ENCODE data around the gene ANO6. TPM values are rescaled to one million over a fixed set of nuclear protein-coding genes. Genes with fewer than 3 reads are reported as not detected.

Gene ANO6
- total RNA-seq, 1 experiment from 2014 or later = 59.3 TPM

GRCh38 chr12:45192707-45193106 lies 23.2 kb upstream of the ANO6 start:
- no peak overlapping the region for H3K27ac ChIP-seq (ENCODE audit: low read depth, low read length, poor library complexity, severe bottlenecking)
- no peaks in the 10 kb centered on the region for H3K27me3 ChIP-seq (replicated peaks; ENCODE audit: insufficient read depth, low read depth, low read length, poor library complexity)
- H3K9me3 ChIP-seq (ENCODE audit: low read depth, low read length, poor library complexity, severe bottlenecking) = no peaks in the 10 kb centered on the region
- intact Hi-C loops (cut with micrococcal nuclease; ENCODE audit: unreplicated experiment) = no loop called here
- POLR2A ChIA-PET (ENCODE audit: low non-redundant PET) = no interaction called here
- BruUV-seq (replicated peaks) = no TSS peak
- DNase-seq (ENCODE audit: low spot score) = no peak
- H3K4me3 ChIP-seq (ENCODE audit: low read depth, low read length, poor library complexity, severe bottlenecking) = no peak overlapping the region
- CTCF ChIA-PET = no interaction called here
- H3K4me1 ChIP-seq (ENCODE audit: insufficient read depth, low read length, poor library complexity, severe bottlenecking) = no peaks in the 10 kb centered on the region
- H3K36me3 ChIP-seq (ENCODE audit: insufficient read depth, low read length, poor library complexity, severe bottlenecking) = no peaks in the 10 kb centered on the region
- TF ChIP-seq CTCF (conservative IDR thresholded peaks at IDR 0.05; ENCODE audit: low read depth, low read length) (no peak), EZH2 (IDR thresholded peaks at IDR 0.05; ENCODE audit: borderline replicate concordance, low read depth, low read length, poor library complexity, severe bottlenecking) (no peak)

GRCh38 chr12:45200491-45201043 lies 15.3 kb upstream of the ANO6 start:
- Histone ChIP-seq H3K27ac (ENCODE audit: low read depth, low read length, poor library complexity, severe bottlenecking) (no peak overlapping the region), H3K9me3 (ENCODE audit: low read depth, low read length, poor library complexity, severe bottlenecking) (no peaks in the 10 kb centered on the region), H3K27me3 (replicated peaks; ENCODE audit: insufficient read depth, low read depth, low read length, poor library complexity) (no peaks in the 10 kb centered on the region), H3K4me3 (ENCODE audit: low read depth, low read length, poor library complexity, severe bottlenecking) (no peak overlapping the region), H3K36me3 (ENCODE audit: insufficient read depth, low read length, poor library complexity, severe bottlenecking) (no peaks in the 10 kb centered on the region), H3K4me1 (ENCODE audit: insufficient read depth, low read length, poor library complexity, severe bottlenecking) (no peaks in the 10 kb centered on the region)
- ChIA-PET POLR2A (ENCODE audit: low non-redundant PET) (interaction anchor here (0.7 kb wide), 1 partner anchor 8 kb away, joined by 3 read pairs; no protein-coding TSS in a partner anchor), CTCF (no interaction called here)
- intact Hi-C loops (cut with micrococcal nuclease; ENCODE audit: unreplicated experiment) = no loop called here
- BruUV-seq (replicated peaks) = no TSS peak
- TF ChIP-seq EZH2 (IDR thresholded peaks at IDR 0.05; ENCODE audit: borderline replicate concordance, low read depth, low read length, poor library complexity, severe bottlenecking) = no peak
- TF ChIP-seq CTCF (conservative IDR thresholded peaks at IDR 0.05; ENCODE audit: low read depth, low read length) = no peak
- DNase-seq (ENCODE audit: low spot score) = no peak

GRCh38 chr12:45203767-45204166 lies 12.1 kb upstream of the ANO6 start:
- Histone ChIP-seq H3K4me3 (ENCODE audit: low read depth, low read length, poor library complexity, severe bottlenecking) (no peak overlapping the region), H3K27me3 (replicated peaks; ENCODE audit: insufficient read depth, low read depth, low read length, poor library complexity) (no peaks in the 10 kb centered on the region), H3K9me3 (ENCODE audit: low read depth, low read length, poor library complexity, severe bottlenecking) (no peaks in the 10 kb centered on the region), H3K27ac (ENCODE audit: low read depth, low read length, poor library complexity, severe bottlenecking) (no peak overlapping the region), H3K36me3 (ENCODE audit: insufficient read depth, low read length, poor library complexity, severe bottlenecking) (no peaks in the 10 kb centered on the region), H3K4me1 (ENCODE audit: insufficient read depth, low read length, poor library complexity, severe bottlenecking) (no peaks in the 10 kb centered on the region)
- ChIA-PET CTCF (no interaction called here), POLR2A (ENCODE audit: low non-redundant PET) (no interaction called here)
- intact Hi-C loops (cut with micrococcal nuclease; ENCODE audit: unreplicated experiment) = no loop called here
- TF ChIP-seq EZH2 (IDR thresholded peaks at IDR 0.05; ENCODE audit: borderline replicate concordance, low read depth, low read length, poor library complexity, severe bottlenecking) (no peak), CTCF (conservative IDR thresholded peaks at IDR 0.05; ENCODE audit: low read depth, low read length) (no peak)
- DNase-seq (ENCODE audit: low spot score) = no peak
- BruUV-seq (replicated peaks) = no TSS peak
